HG03354 (cell line): ENCODE measurements around the gene EDNRB.
"Not testable (repeated sequence)": the region's sequence is repeated elsewhere in the genome, so short reads cannot be mapped to it uniquely, and the experiment has no call there.

Experiments
- ATAC-seq: cut with Tn5 transposase; IDR thresholded peaks from one replicate; pipeline ENCODE4 v1.9.1; 2021; ENCODE audit warnings: mild to moderate bottlenecking; ENCODE audit not compliant: unreplicated experiment, poor library complexity, severe bottlenecking

Gene EDNRB

DNA sequence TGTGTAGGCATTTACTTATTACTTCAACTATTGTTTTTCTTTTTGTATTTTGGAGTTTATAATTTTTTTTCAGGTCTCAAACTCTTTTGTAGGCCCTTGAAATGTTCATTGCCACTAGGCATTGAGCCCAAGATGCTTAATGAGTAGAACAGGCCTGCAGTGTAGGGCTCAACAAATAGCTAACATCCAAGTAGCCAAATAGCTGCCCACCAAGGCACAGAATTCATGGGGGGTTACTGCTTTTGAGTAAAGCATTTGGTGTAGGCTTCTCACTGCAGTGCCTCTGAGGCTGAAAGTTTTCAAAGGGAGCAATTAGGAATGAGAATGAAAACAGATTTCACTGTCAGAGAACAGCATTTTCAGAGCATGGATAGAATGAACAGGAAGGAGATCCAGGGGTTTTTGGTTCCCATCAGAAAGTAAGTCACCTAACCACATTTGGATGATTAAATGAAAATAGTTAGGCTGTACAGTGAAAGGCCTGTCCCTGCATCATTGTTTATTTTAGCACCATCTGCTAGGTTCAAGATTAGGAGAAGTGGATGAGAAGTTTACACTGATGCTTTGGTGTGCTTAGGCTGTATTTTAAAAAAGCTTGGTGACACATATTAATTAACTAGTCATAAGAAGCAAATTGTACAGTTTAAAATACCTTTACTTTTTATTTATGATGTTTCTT is 61.0 kb downstream of the EDNRB start:
- ATAC-seq, result no peak

- no peak for ATAC-seq
These were observed 64.9 kb downstream of the EDNRB start for GRCh38 chr13:77853703-77854102.

DNA sequence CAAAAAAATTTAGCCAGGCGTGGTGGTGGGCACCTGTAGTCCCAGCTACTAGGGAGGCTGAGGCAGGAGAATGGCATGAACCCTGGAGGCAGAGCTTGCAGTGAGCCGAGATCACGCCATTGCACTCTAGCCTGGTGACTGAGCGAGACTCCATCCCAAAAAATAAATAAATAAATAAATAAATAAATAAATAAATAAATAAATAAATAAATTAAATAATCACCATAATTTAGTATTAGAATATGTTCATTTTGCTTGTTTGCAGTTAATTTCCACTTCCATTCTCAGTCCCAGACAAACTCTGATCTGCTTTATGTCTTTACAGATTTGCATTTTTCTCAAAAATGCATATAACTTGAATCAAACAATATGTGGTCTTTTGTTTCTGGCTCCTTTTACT is 70.6 kb downstream of the EDNRB start:
- ATAC-seq, result not testable (repeated sequence)

DNA sequence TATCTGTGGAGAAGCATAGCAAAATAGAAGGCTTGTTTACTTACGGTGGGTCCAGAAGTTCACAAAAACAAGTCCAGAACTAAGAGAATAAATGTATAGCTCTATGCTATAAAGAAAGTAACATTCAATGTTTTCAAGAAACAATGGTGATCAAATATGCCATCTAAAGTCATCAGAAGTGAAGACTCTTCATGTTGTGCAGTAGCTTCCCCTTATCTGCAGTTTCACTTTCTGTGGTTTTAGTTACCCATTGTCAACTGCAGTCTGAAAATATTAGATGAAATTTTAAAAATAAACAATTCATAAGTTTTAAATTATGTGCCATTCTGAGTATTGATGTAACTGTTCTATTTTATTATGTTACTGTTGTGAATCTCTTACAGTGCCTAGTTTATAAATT is 72.5 kb downstream of the EDNRB start:
- ATAC-seq, result peak; percentile 92
